LNCaP clone FGC (cell line): ENCODE results near the gene PTPRG.

Source experiments
- DNase-seq: peaks from one replicate; pipeline ENCODE4 v3.0.0-alpha.2; 2011; ENCODE audit warnings: low read depth
- H3K4me3 ChIP-seq: 2 replicates; pipeline ENCODE4 v1.5.1; 2011; ENCODE audit warnings: mild to moderate bottlenecking, low read depth, low read length, control low read depth
- CTCF ChIP-seq: IDR thresholded peaks from 2 replicates; pipeline ENCODE4 v1.5.1; 2012; ENCODE audit warnings: mild to moderate bottlenecking; ENCODE audit not compliant: control insufficient read depth, insufficient read depth; ENCODE audit errors: extremely low read depth

PTPRG gene

GRCh38 chr3:62019906-62020305 is 458.5 kb downstream of the PTPRG start:
- H3K4me3 ChIP-seq: no peak overlapping the region
- no peak for TF ChIP-seq CTCF
- DNase-seq: no peak

- no peak for TF ChIP-seq CTCF
- DNase-seq: no peak
- no peak overlapping the region for H3K4me3 ChIP-seq
Measured at GRCh38 chr3:62020706-62021105, 459.3 kb downstream of the PTPRG start.

GRCh38 chr3:62022312-62022711 is 460.9 kb downstream of the PTPRG start:
- no peak for TF ChIP-seq CTCF
- no peak for DNase-seq
- no peak overlapping the region for H3K4me3 ChIP-seq

GRCh38 chr3:62024882-62025281 is 463.5 kb downstream of the PTPRG start:
- no peak for DNase-seq
- H3K4me3 ChIP-seq: no peak overlapping the region
- no peak for TF ChIP-seq CTCF

GRCh38 chr3:62025913-62026312 is 464.5 kb downstream of the PTPRG start:
- TF ChIP-seq CTCF: no peak
- H3K4me3 ChIP-seq: no peak overlapping the region
- DNase-seq: no peak

GRCh38 chr3:62027241-62027640 is 465.9 kb downstream of the PTPRG start:
- no peak for DNase-seq
- TF ChIP-seq CTCF: no peak
- no peak overlapping the region for H3K4me3 ChIP-seq

GRCh38 chr3:62027796-62028195 is 466.4 kb downstream of the PTPRG start:
- TF ChIP-seq CTCF: no peak
- no peak overlapping the region for H3K4me3 ChIP-seq
- no peak for DNase-seq
